ENCODE results near the gene DCX.

GRCh38 chrX:111338095-111338698, 73.8 kb downstream of the DCX start:
- TF ChIP-seq POLR2A (IDR thresholded peaks at IDR 0.05; ENCODE audit: low read length), result no peak
- TF ChIP-seq GATA1 (IDR thresholded peaks at IDR 0.05; ENCODE audit: low read depth, low read length), result no peak
